Measurements from ENCODE around the gene ZNF132. TPM values are rescaled to one million over a fixed set of nuclear protein-coding genes. Genes with fewer than 3 reads are reported as not detected.

The ZNF132 gene
- total RNA-seq, 1 experiment from 2014 or later, result not detected

GRCh38 chr19:58382997-58383603 is 56.9 kb downstream of the ZNF132 start:
- peaks cover 64% of the 10 kb centered on the region for H3K79me2 ChIP-seq (ENCODE audit: low read length)
- peaks cover 10% of the 10 kb centered on the region for H4K20me1 ChIP-seq (ENCODE audit: insufficient read depth, low read depth, low read length)
- H3K4me2 ChIP-seq (ENCODE audit: low read depth, low read length, poor library complexity, severe bottlenecking), result peak overlapping the region; percentile 89
- no peaks in the 10 kb centered on the region for H3K9me3 ChIP-seq (ENCODE audit: low read length)
- peak overlapping the region; percentile 82 for H3K27ac ChIP-seq (ENCODE audit: low read length)
- H2AFZ ChIP-seq (ENCODE audit: low read length), result no peak overlapping the region
- peaks cover 6% of the 10 kb centered on the region; the same call in 1 of the 2 replicates for H3K36me3 ChIP-seq (ENCODE audit: insufficient read depth, low read length)
- no peaks in the 10 kb centered on the region for H3K27me3 ChIP-seq (ENCODE audit: low read length)
- H3K9ac ChIP-seq (ENCODE audit: low read length), result peak overlapping the region; percentile 84
- no peak for DNase-seq
- peaks cover 55% of the 10 kb centered on the region for H3K4me1 ChIP-seq (ENCODE audit: low read length)
- peak overlapping the region; percentile 79; the same call in 1 of the 2 replicates for H3K4me3 ChIP-seq (ENCODE audit: low read length)
- H3K9me2 ChIP-seq (replicated peaks; ENCODE audit: insufficient read depth, low read length), result no peaks in the 10 kb centered on the region

Small RNAs within 50 kb of the gene (small RNA-seq; reads per million reads assigned to genes)
- gene MIR4754, result not detected
- not detected for gene RNU6-1337P

Other genes starting within 250 kb of the ZNF132 start
- gene ZNF544, start 211.2 kb downstream of the ZNF132 start, total RNA-seq (2014; rRNA removed; shearing (Covaris generic); ENCODE audit: low replicate concordance), result 111 and 129 TPM in 2 replicates
- gene ZNF8, start 161.2 kb downstream of the ZNF132 start, total RNA-seq (2014; rRNA removed; shearing (Covaris generic); ENCODE audit: low replicate concordance), result 14.8 and 16.9 TPM in 2 replicates
- 94.2 and 129 TPM in 2 replicates for gene ERVK3-1, start 134.8 kb downstream of the ZNF132 start, total RNA-seq (2014; rRNA removed; shearing (Covaris generic); ENCODE audit: low replicate concordance)
- gene ZSCAN22, start 113.2 kb downstream of the ZNF132 start, total RNA-seq (2014; rRNA removed; shearing (Covaris generic); ENCODE audit: low replicate concordance), result 5.1 and 5.3 TPM in 2 replicates
- 52.9 and 85.4 TPM in 2 replicates for gene A1BG, start 86.7 kb downstream of the ZNF132 start, total RNA-seq (2014; rRNA removed; shearing (Covaris generic); ENCODE audit: low replicate concordance)
- 1.1 and 3.0 TPM in 2 replicates for gene ZNF497, start 77.4 kb downstream of the ZNF132 start, total RNA-seq (2014; rRNA removed; shearing (Covaris generic); ENCODE audit: low replicate concordance)
- gene ZNF837, start 59.1 kb downstream of the ZNF132 start, total RNA-seq (2014; rRNA removed; shearing (Covaris generic); ENCODE audit: low replicate concordance), result 0.75 and 2.4 TPM in 2 replicates
- gene RPS5, start 52.9 kb downstream of the ZNF132 start, total RNA-seq (2014; rRNA removed; shearing (Covaris generic); ENCODE audit: low replicate concordance), result 6,081 and 7,190 TPM in 2 replicates
- 0.90 and 0.97 TPM in 2 replicates for gene RNF225, start 44.5 kb downstream of the ZNF132 start, total RNA-seq (2014; rRNA removed; shearing (Covaris generic); ENCODE audit: low replicate concordance)
- gene ZNF584, start 31.5 kb downstream of the ZNF132 start, total RNA-seq (2014; rRNA removed; shearing (Covaris generic); ENCODE audit: low replicate concordance), result 21.1 and 31.6 TPM in 2 replicates
- 21.2 and 22.5 TPM in 2 replicates for gene ZNF324B, start 11.5 kb upstream of the ZNF132 start, total RNA-seq (2014; rRNA removed; shearing (Covaris generic); ENCODE audit: low replicate concordance)
- gene ZNF324, start 26.9 kb upstream of the ZNF132 start, total RNA-seq (2014; rRNA removed; shearing (Covaris generic); ENCODE audit: low replicate concordance), result 10.4 and 29.1 TPM in 2 replicates
- gene ZNF446, start 36.2 kb upstream of the ZNF132 start, total RNA-seq (2014; rRNA removed; shearing (Covaris generic); ENCODE audit: low replicate concordance), result 11.8 and 20.6 TPM in 2 replicates
- 1.2 and 10.0 TPM in 2 replicates for gene SLC27A5, start 71.8 kb upstream of the ZNF132 start, total RNA-seq (2014; rRNA removed; shearing (Covaris generic); ENCODE audit: low replicate concordance)
- gene ZBTB45, start 79.7 kb upstream of the ZNF132 start, total RNA-seq (2014; rRNA removed; shearing (Covaris generic); ENCODE audit: low replicate concordance), result 2.0 and 4.7 TPM in 2 replicates
- gene TRIM28, start 103.9 kb upstream of the ZNF132 start, total RNA-seq (2014; rRNA removed; shearing (Covaris generic); ENCODE audit: low replicate concordance), result 142 and 257 TPM in 2 replicates
- gene CHMP2A, start 115.0 kb upstream of the ZNF132 start, total RNA-seq (2014; rRNA removed; shearing (Covaris generic); ENCODE audit: low replicate concordance), result 54.2 and 85.9 TPM in 2 replicates
- gene UBE2M, start 118.5 kb upstream of the ZNF132 start, total RNA-seq (2014; rRNA removed; shearing (Covaris generic); ENCODE audit: low replicate concordance), result 33.4 and 90.6 TPM in 2 replicates
- 13.3 and 20.1 TPM in 2 replicates for gene MZF1, start 133.2 kb upstream of the ZNF132 start, total RNA-seq (2014; rRNA removed; shearing (Covaris generic); ENCODE audit: low replicate concordance)